Cardiac fibroblast (primary cell): ENCODE results near the gene KISS1R.

Experiments
- DNase-seq, 2 donors: peaks; one replicate each; pipeline versions ENCODE4 v3.0.0 to v3.0.0-alpha.2; 2010; ENCODE audit warnings: low read depth in 2 of 2
- H3K4me3 ChIP-seq, 2 donors: replicated peaks in 1 of 2; 1 replicate in 1 of 2; 2 replicates in 1 of 2; pipeline ENCODE4 v1.5.1; 2011; ENCODE audit warnings: low read depth in 2 of 2, low read length in 2 of 2, mild to moderate bottlenecking in 2 of 2, moderate library complexity in 1 of 2
- TF ChIP-seq, protein P1 (sequence below): IDR thresholded peaks from one replicate; pipeline ENCODE4 v1.5.1; 2011; ENCODE audit warnings: low read depth, mild to moderate bottlenecking, low read length, inconsistent platforms

The KISS1R gene

DNA sequence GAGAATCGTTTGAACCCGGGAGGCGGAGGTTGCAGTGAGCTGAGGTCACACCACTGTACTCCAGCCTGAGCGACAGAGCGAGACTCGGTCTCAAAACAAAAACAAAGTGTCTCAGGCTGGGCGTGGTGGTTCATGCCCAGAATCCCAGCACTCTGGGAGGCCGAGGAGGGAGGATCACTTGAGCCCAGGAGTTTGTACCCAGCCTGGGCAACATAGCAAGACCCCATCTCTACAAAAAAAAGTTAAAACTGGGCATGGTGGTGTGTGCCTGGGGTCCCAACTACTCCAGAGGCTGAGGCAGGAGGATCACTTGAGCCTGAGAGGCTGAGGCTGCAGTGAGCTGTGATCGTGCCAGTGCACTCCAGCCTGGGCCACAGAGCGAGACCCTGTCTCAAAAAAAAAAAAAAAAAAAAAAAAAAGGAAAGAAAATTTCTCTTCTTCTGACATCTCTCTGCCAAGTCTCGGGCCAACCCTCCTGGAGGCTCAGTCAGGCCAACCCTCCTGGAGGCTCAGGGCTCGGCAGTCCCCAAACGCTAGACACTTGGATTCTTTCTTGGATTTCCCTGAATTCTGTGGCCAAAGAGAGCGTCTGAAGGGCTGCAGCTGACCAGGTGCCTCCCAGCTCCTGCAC lies 35.0 kb downstream of the KISS1R start:
- no peak overlapping the region for H3K4me3 ChIP-seq
- no peak for DNase-seq
- TF ChIP-seq, protein P1, sequence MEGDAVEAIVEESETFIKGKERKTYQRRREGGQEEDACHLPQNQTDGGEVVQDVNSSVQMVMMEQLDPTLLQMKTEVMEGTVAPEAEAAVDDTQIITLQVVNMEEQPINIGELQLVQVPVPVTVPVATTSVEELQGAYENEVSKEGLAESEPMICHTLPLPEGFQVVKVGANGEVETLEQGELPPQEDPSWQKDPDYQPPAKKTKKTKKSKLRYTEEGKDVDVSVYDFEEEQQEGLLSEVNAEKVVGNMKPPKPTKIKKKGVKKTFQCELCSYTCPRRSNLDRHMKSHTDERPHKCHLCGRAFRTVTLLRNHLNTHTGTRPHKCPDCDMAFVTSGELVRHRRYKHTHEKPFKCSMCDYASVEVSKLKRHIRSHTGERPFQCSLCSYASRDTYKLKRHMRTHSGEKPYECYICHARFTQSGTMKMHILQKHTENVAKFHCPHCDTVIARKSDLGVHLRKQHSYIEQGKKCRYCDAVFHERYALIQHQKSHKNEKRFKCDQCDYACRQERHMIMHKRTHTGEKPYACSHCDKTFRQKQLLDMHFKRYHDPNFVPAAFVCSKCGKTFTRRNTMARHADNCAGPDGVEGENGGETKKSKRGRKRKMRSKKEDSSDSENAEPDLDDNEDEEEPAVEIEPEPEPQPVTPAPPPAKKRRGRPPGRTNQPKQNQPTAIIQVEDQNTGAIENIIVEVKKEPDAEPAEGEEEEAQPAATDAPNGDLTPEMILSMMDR: no peak

DNA sequence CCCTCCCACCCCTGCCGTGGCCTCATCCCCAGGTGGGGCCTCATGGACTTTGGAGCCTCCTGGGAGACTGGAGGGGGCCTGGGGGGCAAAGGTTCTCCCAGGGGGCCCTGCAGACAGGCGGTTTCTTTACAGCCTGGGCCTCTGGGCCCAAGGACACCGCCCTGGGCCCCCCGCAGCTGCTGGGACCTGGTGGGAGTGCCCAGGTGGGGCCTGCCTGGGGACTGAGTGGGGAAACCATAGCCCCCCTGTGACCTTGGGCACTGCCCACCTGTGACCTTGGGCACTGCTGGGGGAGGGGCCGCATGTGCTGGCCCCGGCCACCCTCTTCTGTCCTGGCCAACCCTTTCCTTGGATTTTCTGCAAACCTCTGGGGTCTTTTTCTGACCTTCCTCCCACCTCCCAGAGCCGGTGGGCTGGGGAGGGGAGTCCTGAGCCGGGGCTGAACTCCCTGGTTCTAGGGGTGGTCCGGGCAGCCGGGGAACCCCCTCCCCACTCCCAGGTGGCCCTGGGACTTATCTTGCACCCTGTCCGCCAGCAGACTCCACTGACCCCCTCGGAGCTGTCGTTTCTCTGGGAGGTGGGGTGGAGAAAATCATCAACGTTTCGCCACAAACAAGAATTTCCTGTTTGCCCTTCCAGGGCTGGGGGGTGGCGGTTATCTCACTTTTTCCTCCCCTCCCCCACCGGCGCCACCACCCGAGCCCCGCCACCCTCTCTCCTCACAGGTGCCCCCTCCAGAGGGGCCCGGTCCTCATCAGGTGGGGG lies 35.7 kb downstream of the KISS1R start:
- H3K4me3 ChIP-seq: no peak overlapping the region
- TF ChIP-seq, protein P1: no peak
- peak in 1 of 2 donors; percentile 28 for DNase-seq

DNA sequence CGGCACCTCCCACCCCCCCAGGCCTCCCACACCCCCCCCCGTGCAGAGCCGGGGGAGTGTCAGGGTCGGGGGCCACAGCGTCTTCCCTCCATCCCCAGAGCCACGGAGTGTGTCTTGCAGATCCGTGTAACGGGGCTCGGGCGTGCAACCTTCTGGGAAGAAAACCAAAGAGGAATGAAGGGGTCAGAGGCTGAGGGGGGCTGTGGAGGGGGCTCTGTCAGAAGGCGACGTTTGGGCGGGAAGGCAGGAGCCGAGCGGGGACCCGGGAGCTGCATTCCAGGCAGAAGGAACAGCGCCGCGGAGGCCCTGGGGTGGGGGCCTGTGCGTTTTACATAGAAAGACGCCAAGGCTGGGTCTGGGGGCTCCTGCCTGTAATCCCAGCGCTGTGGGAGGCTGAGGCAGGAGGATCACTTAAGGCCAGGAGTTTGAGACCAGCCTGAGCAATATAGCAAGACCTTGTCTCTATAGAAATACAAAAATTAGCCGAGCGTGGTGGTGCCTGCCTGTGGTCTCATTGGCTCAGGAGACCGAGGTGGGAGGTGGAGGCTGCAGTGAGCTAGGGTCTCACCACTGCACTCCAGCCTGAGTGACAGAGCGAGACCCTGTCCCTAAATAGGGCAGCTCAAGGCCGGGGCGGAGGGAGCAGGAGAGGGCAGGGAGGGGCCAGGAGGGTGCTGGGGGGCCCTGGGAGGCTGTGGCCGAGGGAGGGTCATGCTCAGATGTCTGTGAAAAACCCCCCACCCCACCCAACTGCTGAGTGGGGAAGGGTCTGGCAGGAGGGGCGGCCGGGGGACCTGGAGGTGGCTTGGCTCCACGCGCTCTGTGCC lies 36.5 kb downstream of the KISS1R start:
- TF ChIP-seq, protein P1: no peak
- H3K4me3 ChIP-seq: no peak overlapping the region
- DNase-seq: no peak

DNA sequence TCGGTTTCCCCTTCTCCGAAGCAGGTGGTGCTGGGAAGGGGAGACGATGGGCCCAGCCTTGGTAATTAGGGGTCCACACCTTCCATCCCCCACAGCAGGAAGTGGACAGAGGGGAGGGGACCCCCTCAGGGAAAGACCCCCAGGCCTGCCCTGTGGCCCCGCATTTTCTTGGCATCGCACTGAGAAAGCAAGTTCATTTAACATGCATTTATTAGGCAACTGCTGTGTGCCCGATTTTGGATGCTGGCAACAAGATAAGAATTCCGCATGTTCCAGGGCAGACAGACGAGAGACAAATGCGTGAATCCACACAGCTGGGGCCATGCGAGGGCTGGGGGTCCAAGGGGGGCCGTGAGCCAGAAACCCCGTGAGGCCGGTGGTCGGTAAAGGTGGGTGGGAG lies 37.1 kb downstream of the KISS1R start:
- DNase-seq: no peak
- no peak overlapping the region for H3K4me3 ChIP-seq
- TF ChIP-seq, protein P1: no peak

DNA sequence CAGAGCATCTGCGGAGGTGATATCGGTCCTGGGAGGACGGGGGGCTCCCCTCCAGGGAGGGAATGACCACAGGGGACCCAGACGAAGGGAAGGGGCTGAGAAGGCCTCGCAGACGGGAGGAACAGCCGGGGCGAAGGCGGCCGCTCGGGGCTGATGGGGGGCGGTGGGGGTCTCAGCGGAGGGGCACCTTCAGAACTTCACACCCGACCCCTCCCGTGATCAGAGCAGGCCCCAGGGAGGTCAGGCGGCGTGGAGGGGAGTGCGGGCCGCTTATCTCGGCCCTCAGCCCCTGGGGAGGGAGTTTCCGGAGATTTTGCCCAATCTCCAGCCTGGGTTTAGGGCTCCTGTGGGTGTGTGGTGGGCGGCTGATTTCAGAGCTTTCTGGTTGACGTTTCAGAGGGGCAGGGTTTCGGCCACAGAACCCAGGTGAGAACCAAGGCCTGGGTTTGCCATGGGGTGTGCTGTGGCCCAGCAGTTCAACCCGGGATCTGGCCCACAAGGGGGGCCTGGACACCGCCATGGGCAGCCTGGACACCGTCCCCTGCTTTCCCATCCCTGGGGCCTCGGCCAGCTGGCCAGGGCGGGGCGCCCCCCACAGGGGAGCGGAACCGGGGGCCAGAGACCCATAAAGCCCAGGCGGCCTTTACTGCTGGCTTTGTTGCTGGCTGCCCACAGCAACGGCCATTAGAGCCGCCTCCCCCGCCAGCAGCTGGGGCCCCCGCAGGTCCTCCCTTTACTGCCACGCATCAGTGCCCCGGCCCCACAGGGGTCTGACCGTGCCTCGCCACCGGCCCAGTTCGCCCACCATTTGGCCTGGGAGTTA lies 37.8 kb downstream of the KISS1R start:
- DNase-seq: no peak
- TF ChIP-seq, protein P1: no peak
- H3K4me3 ChIP-seq: no peak overlapping the region
